Measurements from ENCODE around the gene EYA3. TPM values are rescaled to one million over a fixed set of nuclear protein-coding genes. Genes with fewer than 3 reads are reported as not detected.
A peak's percentile ranks its signal among the peaks of the same experiment; 100 is the strongest.

The EYA3 gene
- total and polyA plus RNA-seq, 5 donors from 2014 or later = 3.0 to 18.5 (median 3.8) TPM

DNA sequence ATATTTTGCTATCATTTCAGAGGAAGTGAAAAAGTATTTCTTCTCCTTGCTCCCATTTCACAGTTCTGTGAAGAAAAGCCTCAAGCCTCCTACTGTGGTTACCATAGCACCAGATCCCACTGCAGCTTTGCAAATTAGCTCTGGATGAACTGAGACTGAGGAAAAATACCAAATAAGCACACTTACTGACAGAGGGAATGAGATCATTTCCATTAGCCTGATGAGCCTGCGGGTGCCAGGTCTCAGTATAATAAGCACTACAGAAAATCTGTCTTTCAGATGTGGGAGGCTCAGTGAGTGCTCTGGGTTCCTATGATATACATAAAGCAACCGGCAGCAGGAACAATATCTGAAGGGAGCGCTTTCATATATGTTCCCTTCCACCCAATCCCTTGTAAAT is 107.3 kb downstream of the EYA3 start:
- no peak for ATAC-seq (ENCODE audit: low read depth in 2 of 2)
- DNase-seq = no peak

GRCh38 chr1:27980216-27980845 is 108.1 kb downstream of the EYA3 start:
- Mint-ChIP-seq H3K4me3 (no peak overlapping the region), H3K9me3 (no peaks in the 10 kb centered on the region), H3K4me1 (no peaks in the 10 kb centered on the region), H3K27me3 (no peaks in the 10 kb centered on the region), H3K27ac (no peak overlapping the region), H3K36me3 (peaks cover 8% of the 10 kb centered on the region)
- Histone ChIP-seq H3K4me3 (ENCODE audit: low read depth, low read length) (no peak overlapping the region), H3K36me3 (ENCODE audit: control insufficient read depth, insufficient read depth, low read length) (peaks cover 2% of the 10 kb centered on the region), H3K4me1 (ENCODE audit: control insufficient read depth, insufficient read depth, low read length, poor library complexity, severe bottlenecking) (peaks cover 3% of the 10 kb centered on the region), H3K9me3 (ENCODE audit: control insufficient read depth in 2 of 2, low read length in 2 of 2) (no peaks in the 10 kb centered on the region), H3K27ac (ENCODE audit: insufficient read depth, low read length, poor library complexity, severe bottlenecking) (no peak overlapping the region), H3K27me3 (ENCODE audit: control insufficient read depth, insufficient read depth, low read length) (no peaks in the 10 kb centered on the region)
- DNase-seq = no peak
- ATAC-seq (ENCODE audit: low read depth in 2 of 2) = no peak

More for the DNA sequence above, 107.3 kb downstream of the EYA3 start:
- H3K27me3 ChIP-seq (ENCODE audit: control insufficient read depth, insufficient read depth, low read length) = no peaks in the 10 kb centered on the region
- H3K9me3 Mint-ChIP-seq = no peaks in the 10 kb centered on the region
- H3K4me3 Mint-ChIP-seq = no peak overlapping the region
- peaks cover 3% of the 10 kb centered on the region for H3K4me1 ChIP-seq (ENCODE audit: control insufficient read depth, insufficient read depth, low read length, poor library complexity, severe bottlenecking)
- peaks cover 2% of the 10 kb centered on the region for H3K36me3 ChIP-seq (ENCODE audit: control insufficient read depth, insufficient read depth, low read length)
- H3K27ac Mint-ChIP-seq = peak overlapping the region in 1 of 3 donors; percentile 31
- no peaks in the 10 kb centered on the region for H3K27me3 Mint-ChIP-seq
- no peak overlapping the region for H3K27ac ChIP-seq (ENCODE audit: insufficient read depth, low read length, poor library complexity, severe bottlenecking)
- no peaks in the 10 kb centered on the region for H3K4me1 Mint-ChIP-seq
- H3K9me3 ChIP-seq (ENCODE audit: control insufficient read depth in 2 of 2, low read length in 2 of 2) = no peaks in the 10 kb centered on the region
- peaks cover 11% of the 10 kb centered on the region for H3K36me3 Mint-ChIP-seq
- H3K4me3 ChIP-seq (ENCODE audit: low read depth, low read length) = no peak overlapping the region

GRCh38 chr1:27979859-27980201 is 108.6 kb downstream of the EYA3 start:
- peaks cover 3% of the 10 kb centered on the region for H3K4me1 ChIP-seq (ENCODE audit: control insufficient read depth, insufficient read depth, low read length, poor library complexity, severe bottlenecking)
- DNase-seq = no peak
- H3K36me3 ChIP-seq (ENCODE audit: control insufficient read depth, insufficient read depth, low read length) = peaks cover 2% of the 10 kb centered on the region
- no peak overlapping the region for H3K4me3 Mint-ChIP-seq
- ATAC-seq (ENCODE audit: low read depth in 2 of 2) = peak in 1 of 2 donors; percentile 20
- H3K36me3 Mint-ChIP-seq = peaks cover 6% of the 10 kb centered on the region
- H3K27me3 Mint-ChIP-seq = no peaks in the 10 kb centered on the region
- H3K4me3 ChIP-seq (ENCODE audit: low read depth, low read length) = no peak overlapping the region
- no peaks in the 10 kb centered on the region for H3K9me3 Mint-ChIP-seq
- no peak overlapping the region for H3K27ac ChIP-seq (ENCODE audit: insufficient read depth, low read length, poor library complexity, severe bottlenecking)
- no peak overlapping the region for H3K27ac Mint-ChIP-seq
- H3K27me3 ChIP-seq (ENCODE audit: control insufficient read depth, insufficient read depth, low read length) = no peaks in the 10 kb centered on the region
- H3K4me1 Mint-ChIP-seq = no peaks in the 10 kb centered on the region
- H3K9me3 ChIP-seq (ENCODE audit: control insufficient read depth in 2 of 2, low read length in 2 of 2) = no peaks in the 10 kb centered on the region

- Histone ChIP-seq H3K27me3 (ENCODE audit: control insufficient read depth, insufficient read depth, low read length) (no peaks in the 10 kb centered on the region), H3K36me3 (ENCODE audit: control insufficient read depth, insufficient read depth, low read length) (peaks cover 2% of the 10 kb centered on the region), H3K4me3 (ENCODE audit: low read depth, low read length) (no peak overlapping the region), H3K9me3 (ENCODE audit: control insufficient read depth in 2 of 2, low read length in 2 of 2) (no peaks in the 10 kb centered on the region), H3K4me1 (ENCODE audit: control insufficient read depth, insufficient read depth, low read length, poor library complexity, severe bottlenecking) (peaks cover 3% of the 10 kb centered on the region), H3K27ac (ENCODE audit: insufficient read depth, low read length, poor library complexity, severe bottlenecking) (no peak overlapping the region)
- no peaks in the 10 kb centered on the region for H3K27me3 Mint-ChIP-seq
- H3K9me3 Mint-ChIP-seq = no peaks in the 10 kb centered on the region
- peaks cover 6% of the 10 kb centered on the region for H3K36me3 Mint-ChIP-seq
- DNase-seq = peak in 2 of 3 donors; percentile 66 to 76
- H3K27ac Mint-ChIP-seq = no peak overlapping the region
- H3K4me3 Mint-ChIP-seq = no peak overlapping the region
- no peaks in the 10 kb centered on the region for H3K4me1 Mint-ChIP-seq
- peak; percentile 75 to 78 for ATAC-seq (ENCODE audit: low read depth in 2 of 2)
Observed at GRCh38 chr1:27979151-27979858, 109.1 kb downstream of the EYA3 start.

DNA sequence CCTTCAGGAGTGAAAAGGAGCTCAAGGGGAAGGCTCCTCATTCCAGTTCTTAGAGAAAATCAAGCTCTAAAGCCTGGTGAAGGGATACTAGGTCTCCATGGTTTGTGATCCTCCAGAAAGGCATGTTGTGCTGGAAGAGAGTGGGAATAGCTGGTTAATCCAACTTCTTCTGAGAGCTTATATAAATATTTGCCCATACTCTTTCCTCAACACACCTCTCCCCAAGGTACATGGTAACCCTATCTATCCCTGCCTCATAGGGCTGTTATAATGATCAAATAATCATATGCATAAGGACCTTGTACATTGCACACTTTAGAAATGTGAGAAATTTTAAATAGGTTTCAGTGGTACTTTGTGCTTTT is 114.0 kb downstream of the EYA3 start:
- H3K4me3 Mint-ChIP-seq = no peak overlapping the region
- H3K27ac Mint-ChIP-seq = peak overlapping the region in 2 of 3 donors; percentile 35 to 56
- H3K27me3 ChIP-seq (ENCODE audit: control insufficient read depth, insufficient read depth, low read length) = no peaks in the 10 kb centered on the region
- no peaks in the 10 kb centered on the region for H3K9me3 ChIP-seq (ENCODE audit: control insufficient read depth in 2 of 2, low read length in 2 of 2)
- no peak for DNase-seq
- H3K4me1 Mint-ChIP-seq = peaks cover 4 to 12% (median 5%) of the 10 kb centered on the region in 4 donors
- H3K36me3 Mint-ChIP-seq = peaks cover 17% of the 10 kb centered on the region
- no peak overlapping the region for H3K4me3 ChIP-seq (ENCODE audit: low read depth, low read length)
- H3K27me3 Mint-ChIP-seq = no peaks in the 10 kb centered on the region
- peaks cover 9% of the 10 kb centered on the region for H3K4me1 ChIP-seq (ENCODE audit: control insufficient read depth, insufficient read depth, low read length, poor library complexity, severe bottlenecking)
- H3K36me3 ChIP-seq (ENCODE audit: control insufficient read depth, insufficient read depth, low read length) = peaks cover 25% of the 10 kb centered on the region
- no peak for ATAC-seq (ENCODE audit: low read depth in 2 of 2)
- no peak overlapping the region for H3K27ac ChIP-seq (ENCODE audit: insufficient read depth, low read length, poor library complexity, severe bottlenecking)
- no peaks in the 10 kb centered on the region for H3K9me3 Mint-ChIP-seq

GRCh38 chr1:27973771-27974416 is 114.5 kb downstream of the EYA3 start:
- Histone ChIP-seq H3K27ac (ENCODE audit: insufficient read depth, low read length, poor library complexity, severe bottlenecking) (no peak overlapping the region), H3K36me3 (ENCODE audit: control insufficient read depth, insufficient read depth, low read length) (peaks cover 25% of the 10 kb centered on the region), H3K4me1 (ENCODE audit: control insufficient read depth, insufficient read depth, low read length, poor library complexity, severe bottlenecking) (peaks cover 11% of the 10 kb centered on the region), H3K9me3 (ENCODE audit: control insufficient read depth in 2 of 2, low read length in 2 of 2) (no peaks in the 10 kb centered on the region), H3K4me3 (ENCODE audit: low read depth, low read length) (no peak overlapping the region), H3K27me3 (ENCODE audit: control insufficient read depth, insufficient read depth, low read length) (no peaks in the 10 kb centered on the region)
- H3K4me1 Mint-ChIP-seq = peaks cover 6 to 17% (median 8%) of the 10 kb centered on the region in 4 donors
- no peak for ATAC-seq (ENCODE audit: low read depth in 2 of 2)
- no peaks in the 10 kb centered on the region for H3K27me3 Mint-ChIP-seq
- no peaks in the 10 kb centered on the region for H3K9me3 Mint-ChIP-seq
- no peak for DNase-seq
- peaks cover 17% of the 10 kb centered on the region for H3K36me3 Mint-ChIP-seq
- peak overlapping the region; percentile 26 to 57 (median 35) for H3K27ac Mint-ChIP-seq
- H3K4me3 Mint-ChIP-seq = no peak overlapping the region

- Histone ChIP-seq H3K27ac (ENCODE audit: insufficient read depth, low read length, poor library complexity, severe bottlenecking) (no peak overlapping the region), H3K9me3 (ENCODE audit: control insufficient read depth in 2 of 2, low read length in 2 of 2) (no peaks in the 10 kb centered on the region), H3K4me3 (ENCODE audit: low read depth, low read length) (no peak overlapping the region), H3K4me1 (ENCODE audit: control insufficient read depth, insufficient read depth, low read length, poor library complexity, severe bottlenecking) (peaks cover 11% of the 10 kb centered on the region), H3K36me3 (ENCODE audit: control insufficient read depth, insufficient read depth, low read length) (peaks cover 38% of the 10 kb centered on the region), H3K27me3 (ENCODE audit: control insufficient read depth, insufficient read depth, low read length) (no peaks in the 10 kb centered on the region)
- H3K27ac Mint-ChIP-seq = no peak overlapping the region
- H3K36me3 Mint-ChIP-seq = peaks cover 28% of the 10 kb centered on the region
- H3K4me3 Mint-ChIP-seq = no peak overlapping the region
- ATAC-seq (ENCODE audit: low read depth in 2 of 2) = no peak
- peaks cover 7 to 30% (median 14%) of the 10 kb centered on the region in 4 donors for H3K4me1 Mint-ChIP-seq
- DNase-seq = no peak
- no peaks in the 10 kb centered on the region for H3K27me3 Mint-ChIP-seq
- no peaks in the 10 kb centered on the region for H3K9me3 Mint-ChIP-seq
Observed at GRCh38 chr1:27972141-27972540, 116.3 kb downstream of the EYA3 start.
